GM23338 (cell line): Measurements from ENCODE around the gene CCDC69. TPM values are rescaled to one million over a fixed set of nuclear protein-coding genes. Genes with fewer than 3 reads are reported as not detected.

Source experiments
- ATAC-seq: fragments of 200-7000 bp; cut with Tn5 transposase; 3 replicates; pipeline ENCODE4 v1.9.1; 2020
- DNase-seq: peaks from one replicate; pipeline ENCODE4 v3.0.0-alpha.2; 2015; ENCODE audit warnings: low spot score
- H2AFZ ChIP-seq: fragments of 200-600 bp; sonication (generic); 2 replicates; pipeline ENCODE4 v1.8.0; 2016; ENCODE audit warnings: antibody characterized with exemption, mild to moderate bottlenecking, moderate library complexity
- H3F3A ChIP-seq: fragments of 200-600 bp; sonication (generic); replicated peaks from 2 replicates; pipeline ENCODE4 v1.8.0; 2017; ENCODE audit warnings: antibody characterized with exemption, mixed run types, low read depth
- H3K27ac ChIP-seq: fragments of 200-600 bp; sonication (generic); 2 replicates; pipeline ENCODE4 v1.6.1; 2016; ENCODE audit warnings: low read depth
- H3K27me3 ChIP-seq: fragments of 200-600 bp; sonication (generic); 2 replicates; pipeline ENCODE4 v1.8.0; 2016; ENCODE audit warnings: mild to moderate bottlenecking, mixed run types, moderate library complexity; ENCODE audit not compliant: insufficient read depth
- H3K36me3 ChIP-seq: fragments of 200-600 bp; sonication (generic); 2 replicates; pipeline ENCODE4 v1.8.0; 2016; ENCODE audit warnings: mild to moderate bottlenecking; ENCODE audit not compliant: insufficient read depth
- H3K4me1 ChIP-seq: fragments of 200-600 bp; sonication (generic); 2 replicates; pipeline ENCODE4 v1.8.0; 2016; ENCODE audit warnings: mild to moderate bottlenecking, moderate library complexity; ENCODE audit not compliant: insufficient read depth
- H3K4me2 ChIP-seq: fragments of 200-600 bp; sonication (generic); 2 replicates; pipeline ENCODE4 v1.7.1; 2017; ENCODE audit warnings: mixed run types
- H3K4me3 ChIP-seq: fragments of 200-600 bp; sonication (generic); 2 replicates; pipeline ENCODE4 v1.6.1; 2016; ENCODE audit warnings: mixed run types
- H3K79me2 ChIP-seq: fragments of 200-600 bp; sonication (generic); replicated peaks from 2 replicates; pipeline ENCODE4 v1.8.0; 2017; ENCODE audit warnings: mild to moderate bottlenecking; ENCODE audit not compliant: insufficient read depth
- H3K9me2 ChIP-seq: fragments of 200-600 bp; sonication (generic); 2 replicates; pipeline ENCODE4 v1.8.0; 2017; ENCODE audit not compliant: insufficient read depth
- H4K20me1 ChIP-seq: fragments of 200-600 bp; sonication (generic); replicated peaks from 2 replicates; pipeline ENCODE4 v1.8.0; 2017; ENCODE audit warnings: mild to moderate bottlenecking; ENCODE audit not compliant: insufficient read depth
- H3K27ac Mint-ChIP-seq: 2 replicates; pipeline ENCODE4 v1.8.0; 2020; ENCODE audit warnings: inconsistent platforms, mild to moderate bottlenecking, moderate library complexity, mixed read lengths
- H3K27me3 Mint-ChIP-seq: 3 replicates; pipeline ENCODE4 v1.8.0; 2022; ENCODE audit warnings: low read depth, mild to moderate bottlenecking, moderate library complexity, mixed read lengths, inconsistent platforms; ENCODE audit not compliant: insufficient read depth, poor library complexity
- H3K36me3 Mint-ChIP-seq: 3 replicates; pipeline ENCODE4 v1.8.0; 2021; ENCODE audit warnings: low read depth, mild to moderate bottlenecking, inconsistent platforms, moderate library complexity, mixed read lengths
- H3K4me1 Mint-ChIP-seq: 3 replicates; pipeline ENCODE4 v1.8.0; 2020; ENCODE audit warnings: mild to moderate bottlenecking, inconsistent platforms, mixed read lengths
- H3K4me3 Mint-ChIP-seq: 3 replicates; pipeline ENCODE4 v1.8.0; 2021; ENCODE audit warnings: moderate library complexity, mild to moderate bottlenecking, inconsistent platforms, mixed read lengths
- H3K9me3 Mint-ChIP-seq: 3 replicates; pipeline ENCODE4 v1.8.0; 2020; ENCODE audit warnings: moderate library complexity, mild to moderate bottlenecking, inconsistent platforms, mixed read lengths
- CREB1 ChIP-seq: fragments of 250-450 bp; sonication (Bioruptor Pico); IDR thresholded peaks from 2 replicates; pipeline ENCODE4 v1.5.0; 2020; ENCODE audit warnings: low read depth, mild to moderate bottlenecking, moderate library complexity
- EZH2 ChIP-seq: fragments of 200-600 bp; sonication (generic); IDR thresholded peaks from one replicate; pipeline ENCODE4 v1.8.0; 2017; ENCODE audit warnings: antibody characterized with exemption, mild to moderate bottlenecking, low read depth; ENCODE audit not compliant: unreplicated experiment
- EZH2phosphoT487 ChIP-seq: fragments of 200-600 bp; sonication (generic); IDR thresholded peaks from one replicate; pipeline ENCODE4 v1.8.1; 2018; ENCODE audit warnings: antibody characterized with exemption; ENCODE audit not compliant: unreplicated experiment
- JUNB ChIP-seq: IDR thresholded peaks from one replicate; pipeline ENCODE4 v1.6.1; 2016; ENCODE audit warnings: antibody characterized with exemption; ENCODE audit not compliant: unreplicated experiment
- NANOG ChIP-seq: IDR thresholded peaks from 2 replicates; pipeline ENCODE4 v1.6.1; 2016; ENCODE audit warnings: antibody characterized with exemption, borderline replicate concordance
- POLR2AphosphoS5 ChIP-seq: IDR thresholded peaks from 2 replicates; pipeline ENCODE4 v1.6.1; 2016; ENCODE audit warnings: antibody characterized with exemption, low read depth
- STAT1 ChIP-seq: IDR thresholded peaks from one replicate; pipeline ENCODE4 v1.6.1; 2016; ENCODE audit warnings: antibody characterized with exemption; ENCODE audit not compliant: unreplicated experiment
- ZNF114 ChIP-seq: fragments of 250-450 bp; sonication (Bioruptor Pico); IDR thresholded peaks from 2 replicates; pipeline ENCODE4 v1.5.0; 2020; ENCODE audit warnings: mild to moderate bottlenecking, moderate library complexity
- ZNF331 ChIP-seq: fragments of 250-450 bp; sonication (Bioruptor Pico); IDR thresholded peaks from 2 replicates; pipeline ENCODE4 v1.5.0; 2020; ENCODE audit warnings: low read depth, mild to moderate bottlenecking, moderate library complexity
- polyA plus RNA-seq: library from polyadenylated mRNA; unstranded; fragments of >200 nt; fragmentation: Nextera tagmentation; extraction: Ambion mirVana; gene quantifications from 2 replicates; pipeline ENCODE4 v1.2.1, GENCODE V29; 2016
- total RNA-seq: library from RNA; depleted of rRNA; stranded (reverse); fragments of >200 nt; shearing (Covaris generic); gene quantifications from 2 replicates; pipeline ENCODE4 v1.2.3, GENCODE V29; 2014
- TF ChIP-seq, protein P1 (sequence below), 2 experiments: fragments of 200-600 bp in 1 of 2; sonication (generic) in 1 of 2; conservative IDR thresholded peaks; 2 replicates each; pipeline versions ENCODE4 v1.5.1 to v1.6.1; 2016 to 2017; ENCODE audit warnings: antibody characterized with exemption in 2 of 2, low read depth in 2 of 2, mild to moderate bottlenecking in 2 of 2, moderate library complexity in 1 of 2
- TF ChIP-seq, protein P2 (sequence below): IDR thresholded peaks from 2 replicates; pipeline ENCODE4 v1.6.1; 2016; ENCODE audit warnings: antibody characterized with exemption
- TF ChIP-seq, protein P3 (sequence below): fragments of 250-450 bp; sonication (Bioruptor Pico); IDR thresholded peaks from 2 replicates; pipeline ENCODE4 v1.5.0; 2020; ENCODE audit warnings: mild to moderate bottlenecking, moderate library complexity
- TF ChIP-seq, protein P4 (sequence below): IDR thresholded peaks from one replicate; pipeline ENCODE4 v1.6.1; 2018; ENCODE audit warnings: antibody characterized with exemption; ENCODE audit not compliant: unreplicated experiment

CCDC69 gene
- total and polyA plus RNA-seq, 2 experiments from 2014 or later, result 2.7 to 5.3 TPM

DNA sequence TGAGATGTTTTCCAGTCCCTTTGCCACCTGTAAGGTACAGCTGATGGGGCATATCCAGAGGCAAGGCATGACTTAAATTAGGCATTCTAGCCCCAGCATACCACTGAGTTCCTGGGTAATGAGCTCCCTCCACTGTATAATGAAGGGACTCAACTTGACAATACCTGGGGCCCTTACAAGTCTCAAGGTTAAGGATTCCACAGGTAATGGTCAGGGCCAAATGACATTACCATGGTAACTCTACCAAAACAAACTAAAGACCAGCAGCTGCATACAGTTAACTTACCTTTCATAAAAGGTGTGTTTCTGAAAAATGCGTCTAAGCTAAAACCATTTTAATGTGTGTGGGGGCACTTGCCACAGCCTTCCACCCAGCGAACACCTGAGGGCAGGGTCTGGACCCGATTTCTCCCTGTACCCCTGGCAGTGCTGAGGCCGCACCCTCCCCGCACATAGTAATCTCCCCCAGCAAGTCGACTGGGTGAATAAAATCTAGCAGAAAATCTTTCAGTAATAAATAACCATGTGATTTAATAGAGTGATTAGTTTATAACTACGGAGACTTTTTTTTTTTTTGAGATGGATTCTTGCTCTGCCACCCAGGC lies 24.2 kb downstream of the CCDC69 start:
- Histone ChIP-seq H3K79me2 (no peaks in the 10 kb centered on the region), H4K20me1 (no peaks in the 10 kb centered on the region), H3K27ac (no peak overlapping the region), H3K4me1 (no peaks in the 10 kb centered on the region), H3K27me3 (no peaks in the 10 kb centered on the region), H3K4me3 (no peak overlapping the region), H3K9me2 (no peaks in the 10 kb centered on the region), H3K36me3 (no peaks in the 10 kb centered on the region), H3F3A (no peaks in the 10 kb centered on the region), H3K4me2 (no peak overlapping the region), H2AFZ (no peak overlapping the region)
- ATAC-seq (no peak), DNase-seq (peak; percentile 18)
- Mint-ChIP-seq H3K27me3 (peaks cover 3% of the 10 kb centered on the region), H3K27ac (no peak overlapping the region), H3K36me3 (no peaks in the 10 kb centered on the region), H3K4me1 (peaks cover 3% of the 10 kb centered on the region; the same call in 1 of the 3 replicates), H3K9me3 (no peaks in the 10 kb centered on the region; the same call in 2 of the 3 replicates), H3K4me3 (no peak overlapping the region)
- no peak for TF ChIP-seq ZNF114
- TF ChIP-seq, protein P1, sequence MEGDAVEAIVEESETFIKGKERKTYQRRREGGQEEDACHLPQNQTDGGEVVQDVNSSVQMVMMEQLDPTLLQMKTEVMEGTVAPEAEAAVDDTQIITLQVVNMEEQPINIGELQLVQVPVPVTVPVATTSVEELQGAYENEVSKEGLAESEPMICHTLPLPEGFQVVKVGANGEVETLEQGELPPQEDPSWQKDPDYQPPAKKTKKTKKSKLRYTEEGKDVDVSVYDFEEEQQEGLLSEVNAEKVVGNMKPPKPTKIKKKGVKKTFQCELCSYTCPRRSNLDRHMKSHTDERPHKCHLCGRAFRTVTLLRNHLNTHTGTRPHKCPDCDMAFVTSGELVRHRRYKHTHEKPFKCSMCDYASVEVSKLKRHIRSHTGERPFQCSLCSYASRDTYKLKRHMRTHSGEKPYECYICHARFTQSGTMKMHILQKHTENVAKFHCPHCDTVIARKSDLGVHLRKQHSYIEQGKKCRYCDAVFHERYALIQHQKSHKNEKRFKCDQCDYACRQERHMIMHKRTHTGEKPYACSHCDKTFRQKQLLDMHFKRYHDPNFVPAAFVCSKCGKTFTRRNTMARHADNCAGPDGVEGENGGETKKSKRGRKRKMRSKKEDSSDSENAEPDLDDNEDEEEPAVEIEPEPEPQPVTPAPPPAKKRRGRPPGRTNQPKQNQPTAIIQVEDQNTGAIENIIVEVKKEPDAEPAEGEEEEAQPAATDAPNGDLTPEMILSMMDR (conservative IDR thresholded peaks at IDR 0.05; ENCODE audit: low read depth in 2 of 2), result no peak
- TF ChIP-seq JUNB, result no peak
- TF ChIP-seq, protein P2, sequence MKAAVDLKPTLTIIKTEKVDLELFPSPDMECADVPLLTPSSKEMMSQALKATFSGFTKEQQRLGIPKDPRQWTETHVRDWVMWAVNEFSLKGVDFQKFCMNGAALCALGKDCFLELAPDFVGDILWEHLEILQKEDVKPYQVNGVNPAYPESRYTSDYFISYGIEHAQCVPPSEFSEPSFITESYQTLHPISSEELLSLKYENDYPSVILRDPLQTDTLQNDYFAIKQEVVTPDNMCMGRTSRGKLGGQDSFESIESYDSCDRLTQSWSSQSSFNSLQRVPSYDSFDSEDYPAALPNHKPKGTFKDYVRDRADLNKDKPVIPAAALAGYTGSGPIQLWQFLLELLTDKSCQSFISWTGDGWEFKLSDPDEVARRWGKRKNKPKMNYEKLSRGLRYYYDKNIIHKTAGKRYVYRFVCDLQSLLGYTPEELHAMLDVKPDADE, result no peak
- TF ChIP-seq STAT1, result no peak
- no peak for TF ChIP-seq CREB1
- TF ChIP-seq EZH2phosphoT487, result no peak
- TF ChIP-seq EZH2, result no peak
- TF ChIP-seq, protein P3, sequence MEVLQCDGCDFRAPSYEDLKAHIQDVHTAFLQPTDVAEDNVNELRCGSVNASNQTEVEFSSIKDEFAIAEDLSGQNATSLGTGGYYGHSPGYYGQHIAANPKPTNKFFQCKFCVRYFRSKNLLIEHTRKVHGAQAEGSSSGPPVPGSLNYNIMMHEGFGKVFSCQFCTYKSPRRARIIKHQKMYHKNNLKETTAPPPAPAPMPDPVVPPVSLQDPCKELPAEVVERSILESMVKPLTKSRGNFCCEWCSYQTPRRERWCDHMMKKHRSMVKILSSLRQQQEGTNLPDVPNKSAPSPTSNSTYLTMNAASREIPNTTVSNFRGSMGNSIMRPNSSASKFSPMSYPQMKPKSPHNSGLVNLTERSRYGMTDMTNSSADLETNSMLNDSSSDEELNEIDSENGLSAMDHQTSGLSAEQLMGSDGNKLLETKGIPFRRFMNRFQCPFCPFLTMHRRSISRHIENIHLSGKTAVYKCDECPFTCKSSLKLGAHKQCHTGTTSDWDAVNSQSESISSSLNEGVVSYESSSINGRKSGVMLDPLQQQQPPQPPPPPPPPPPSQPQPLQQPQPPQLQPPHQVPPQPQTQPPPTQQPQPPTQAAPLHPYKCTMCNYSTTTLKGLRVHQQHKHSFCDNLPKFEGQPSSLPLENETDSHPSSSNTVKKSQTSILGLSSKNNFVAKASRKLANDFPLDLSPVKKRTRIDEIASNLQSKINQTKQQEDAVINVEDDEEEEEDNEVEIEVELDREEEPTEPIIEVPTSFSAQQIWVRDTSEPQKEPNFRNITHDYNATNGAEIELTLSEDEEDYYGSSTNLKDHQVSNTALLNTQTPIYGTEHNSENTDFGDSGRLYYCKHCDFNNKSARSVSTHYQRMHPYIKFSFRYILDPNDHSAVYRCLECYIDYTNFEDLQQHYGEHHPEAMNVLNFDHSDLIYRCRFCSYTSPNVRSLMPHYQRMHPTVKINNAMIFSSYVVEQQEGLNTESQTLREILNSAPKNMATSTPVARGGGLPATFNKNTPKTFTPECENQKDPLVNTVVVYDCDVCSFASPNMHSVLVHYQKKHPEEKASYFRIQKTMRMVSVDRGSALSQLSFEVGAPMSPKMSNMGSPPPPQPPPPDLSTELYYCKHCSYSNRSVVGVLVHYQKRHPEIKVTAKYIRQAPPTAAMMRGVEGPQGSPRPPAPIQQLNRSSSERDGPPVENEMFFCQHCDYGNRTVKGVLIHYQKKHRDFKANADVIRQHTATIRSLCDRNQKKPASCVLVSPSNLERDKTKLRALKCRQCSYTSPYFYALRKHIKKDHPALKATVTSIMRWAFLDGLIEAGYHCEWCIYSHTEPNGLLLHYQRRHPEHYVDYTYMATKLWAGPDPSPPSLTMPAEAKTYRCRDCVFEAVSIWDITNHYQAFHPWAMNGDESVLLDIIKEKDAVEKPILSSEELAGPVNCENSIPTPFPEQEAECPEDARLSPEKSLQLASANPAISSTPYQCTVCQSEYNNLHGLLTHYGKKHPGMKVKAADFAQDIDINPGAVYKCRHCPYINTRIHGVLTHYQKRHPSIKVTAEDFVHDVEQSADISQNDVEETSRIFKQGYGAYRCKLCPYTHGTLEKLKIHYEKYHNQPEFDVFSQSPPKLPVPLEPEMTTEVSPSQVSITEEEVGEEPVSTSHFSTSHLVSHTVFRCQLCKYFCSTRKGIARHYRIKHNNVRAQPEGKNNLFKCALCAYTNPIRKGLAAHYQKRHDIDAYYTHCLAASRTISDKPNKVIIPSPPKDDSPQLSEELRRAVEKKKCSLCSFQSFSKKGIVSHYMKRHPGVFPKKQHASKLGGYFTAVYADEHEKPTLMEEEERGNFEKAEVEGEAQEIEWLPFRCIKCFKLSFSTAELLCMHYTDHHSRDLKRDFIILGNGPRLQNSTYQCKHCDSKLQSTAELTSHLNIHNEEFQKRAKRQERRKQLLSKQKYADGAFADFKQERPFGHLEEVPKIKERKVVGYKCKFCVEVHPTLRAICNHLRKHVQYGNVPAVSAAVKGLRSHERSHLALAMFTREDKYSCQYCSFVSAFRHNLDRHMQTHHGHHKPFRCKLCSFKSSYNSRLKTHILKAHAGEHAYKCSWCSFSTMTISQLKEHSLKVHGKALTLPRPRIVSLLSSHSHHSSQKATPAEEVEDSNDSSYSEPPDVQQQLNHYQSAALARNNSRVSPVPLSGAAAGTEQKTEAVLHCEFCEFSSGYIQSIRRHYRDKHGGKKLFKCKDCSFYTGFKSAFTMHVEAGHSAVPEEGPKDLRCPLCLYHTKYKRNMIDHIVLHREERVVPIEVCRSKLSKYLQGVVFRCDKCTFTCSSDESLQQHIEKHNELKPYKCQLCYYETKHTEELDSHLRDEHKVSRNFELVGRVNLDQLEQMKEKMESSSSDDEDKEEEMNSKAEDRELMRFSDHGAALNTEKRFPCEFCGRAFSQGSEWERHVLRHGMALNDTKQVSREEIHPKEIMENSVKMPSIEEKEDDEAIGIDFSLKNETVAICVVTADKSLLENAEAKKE (CRISPR knock-in tag), result no peak
- no peak for TF ChIP-seq ZNF331 (CRISPR knock-in tag)
- no peak for TF ChIP-seq NANOG
- no peak for TF ChIP-seq POLR2AphosphoS5
- TF ChIP-seq, protein P4, sequence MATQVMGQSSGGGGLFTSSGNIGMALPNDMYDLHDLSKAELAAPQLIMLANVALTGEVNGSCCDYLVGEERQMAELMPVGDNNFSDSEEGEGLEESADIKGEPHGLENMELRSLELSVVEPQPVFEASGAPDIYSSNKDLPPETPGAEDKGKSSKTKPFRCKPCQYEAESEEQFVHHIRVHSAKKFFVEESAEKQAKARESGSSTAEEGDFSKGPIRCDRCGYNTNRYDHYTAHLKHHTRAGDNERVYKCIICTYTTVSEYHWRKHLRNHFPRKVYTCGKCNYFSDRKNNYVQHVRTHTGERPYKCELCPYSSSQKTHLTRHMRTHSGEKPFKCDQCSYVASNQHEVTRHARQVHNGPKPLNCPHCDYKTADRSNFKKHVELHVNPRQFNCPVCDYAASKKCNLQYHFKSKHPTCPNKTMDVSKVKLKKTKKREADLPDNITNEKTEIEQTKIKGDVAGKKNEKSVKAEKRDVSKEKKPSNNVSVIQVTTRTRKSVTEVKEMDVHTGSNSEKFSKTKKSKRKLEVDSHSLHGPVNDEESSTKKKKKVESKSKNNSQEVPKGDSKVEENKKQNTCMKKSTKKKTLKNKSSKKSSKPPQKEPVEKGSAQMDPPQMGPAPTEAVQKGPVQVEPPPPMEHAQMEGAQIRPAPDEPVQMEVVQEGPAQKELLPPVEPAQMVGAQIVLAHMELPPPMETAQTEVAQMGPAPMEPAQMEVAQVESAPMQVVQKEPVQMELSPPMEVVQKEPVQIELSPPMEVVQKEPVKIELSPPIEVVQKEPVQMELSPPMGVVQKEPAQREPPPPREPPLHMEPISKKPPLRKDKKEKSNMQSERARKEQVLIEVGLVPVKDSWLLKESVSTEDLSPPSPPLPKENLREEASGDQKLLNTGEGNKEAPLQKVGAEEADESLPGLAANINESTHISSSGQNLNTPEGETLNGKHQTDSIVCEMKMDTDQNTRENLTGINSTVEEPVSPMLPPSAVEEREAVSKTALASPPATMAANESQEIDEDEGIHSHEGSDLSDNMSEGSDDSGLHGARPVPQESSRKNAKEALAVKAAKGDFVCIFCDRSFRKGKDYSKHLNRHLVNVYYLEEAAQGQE, result no peak
